ENCODE data around the gene MYBL2.

DNA sequence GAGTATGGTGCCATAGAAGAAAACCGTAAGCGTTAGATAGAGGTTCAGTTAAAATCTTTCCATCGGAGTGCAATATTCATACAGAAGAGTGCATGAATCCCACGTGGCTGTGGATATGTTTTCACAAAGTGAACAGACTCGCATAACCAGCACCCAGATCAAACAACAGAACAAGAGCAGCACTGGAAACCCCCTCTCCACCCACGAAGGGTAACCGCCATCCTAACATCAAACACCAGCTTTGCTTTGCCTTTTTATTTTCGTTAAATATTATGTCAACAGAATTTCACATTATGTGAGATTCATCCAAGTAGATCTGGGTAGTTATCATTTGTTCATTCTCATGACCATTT is 55.2 kb downstream of the MYBL2 start:
- TF ChIP-seq CTCF (IDR thresholded peaks at IDR 0.05) (no peak), POLR2A (IDR thresholded peaks at IDR 0.05) (no peak)

Data from adrenal gland (tissue), 5 donors.